HEK293T (cell line): ENCODE results near the gene LEMD1.

Experiments used
- ARNT ChIP-seq: fragments of 450-650 bp; IDR thresholded peaks from 2 replicates; pipeline ENCODE4 v1.6.1; 2017; ENCODE audit warnings: mild to moderate bottlenecking
- BHLHE40 ChIP-seq: fragments of 450-650 bp; IDR thresholded peaks from 2 replicates; pipeline ENCODE4 v1.6.1; 2016; ENCODE audit warnings: mild to moderate bottlenecking, moderate library complexity, borderline replicate concordance
- CTBP1 ChIP-seq: fragments of 450-650 bp; IDR thresholded peaks from 2 replicates; pipeline ENCODE4 v1.6.1; 2016; ENCODE audit warnings: borderline replicate concordance
- ELF4 ChIP-seq: fragments of 450-650 bp; IDR thresholded peaks from 2 replicates; pipeline ENCODE4 v1.6.1; 2017; ENCODE audit warnings: antibody characterized with exemption
- FOXA1 ChIP-seq: fragments of 450-650 bp; IDR thresholded peaks from 2 replicates; pipeline ENCODE4 v1.6.1; 2016; ENCODE audit warnings: mild to moderate bottlenecking
- FOXK2 ChIP-seq: fragments of 450-650 bp; IDR thresholded peaks from 2 replicates; pipeline ENCODE4 v1.6.1; 2016; ENCODE audit warnings: mild to moderate bottlenecking
- FOXM1 ChIP-seq: fragments of 450-650 bp; IDR thresholded peaks from 2 replicates; pipeline ENCODE4 v1.6.1; 2017; ENCODE audit warnings: mild to moderate bottlenecking, borderline replicate concordance
- HDGF ChIP-seq: fragments of 450-650 bp; IDR thresholded peaks from 2 replicates; pipeline ENCODE4 v1.6.1; 2017; ENCODE audit warnings: antibody characterized with exemption, borderline replicate concordance
- NFRKB ChIP-seq: fragments of 450-650 bp; IDR thresholded peaks from 2 replicates; pipeline ENCODE4 v1.6.1; 2016; ENCODE audit warnings: mild to moderate bottlenecking, moderate library complexity
- SP1 ChIP-seq: fragments of 450-650 bp; IDR thresholded peaks from 2 replicates; pipeline ENCODE4 v1.6.1; 2017
- SUZ12 ChIP-seq: fragments of 450-650 bp; IDR thresholded peaks from 2 replicates; pipeline ENCODE4 v1.6.1; 2016; ENCODE audit warnings: mild to moderate bottlenecking
- TARDBP ChIP-seq: fragments of 450-650 bp; IDR thresholded peaks from 2 replicates; pipeline ENCODE4 v1.6.1; 2016
- ZNF384 ChIP-seq: fragments of 450-650 bp; IDR thresholded peaks from 2 replicates; pipeline ENCODE4 v1.6.1; 2016
- TF ChIP-seq, protein P1 (sequence below): fragments of 450-650 bp; IDR thresholded peaks from 2 replicates; pipeline ENCODE4 v1.6.1; 2016

DNA sequence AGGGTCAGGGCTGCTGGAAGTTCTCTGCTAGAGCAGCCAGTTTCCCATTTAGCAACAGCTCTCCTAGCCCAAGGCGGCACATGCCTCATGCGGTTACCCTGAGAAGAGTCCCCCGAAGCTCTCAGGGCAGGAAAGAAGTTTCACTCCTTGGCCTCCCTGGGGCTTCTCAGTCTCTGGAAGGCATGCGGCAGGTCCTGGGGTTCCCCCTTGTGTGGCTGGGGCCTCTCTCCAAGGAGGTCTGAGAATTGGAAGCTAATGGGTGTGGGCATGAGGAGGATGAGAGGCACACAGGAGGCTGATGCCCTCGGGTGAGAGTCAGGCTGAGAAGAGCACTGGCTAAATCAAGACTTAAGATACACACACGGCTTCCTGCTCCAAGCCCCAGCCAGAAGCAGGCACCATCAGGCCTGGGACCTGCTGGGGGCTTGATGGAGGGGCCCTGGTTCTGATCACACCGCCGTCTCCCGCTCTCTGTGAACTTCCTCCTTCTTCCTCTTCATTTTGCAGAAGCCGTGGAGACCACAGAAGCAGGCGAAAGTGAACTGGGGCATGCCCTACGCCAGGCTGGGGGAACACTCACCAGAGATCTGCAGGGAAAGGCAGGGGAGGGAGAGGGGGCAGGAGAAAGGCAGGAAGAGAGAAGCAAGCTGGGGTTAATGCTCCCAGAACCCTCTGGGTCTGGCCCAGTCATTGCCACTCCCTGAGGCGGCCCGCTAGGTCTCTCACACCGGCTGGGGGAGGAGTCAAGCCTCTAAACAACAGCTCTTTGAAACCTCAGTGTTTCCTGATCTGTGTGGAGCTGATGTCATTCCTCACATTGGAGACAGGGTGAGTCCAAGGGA lies 18.8 kb upstream of the LEMD1 start:
- TF ChIP-seq FOXK2 (no peak), FOXM1 (no peak), ELF4 (no peak), ZNF384 (no peak), SP1 (no peak), FOXA1 (no peak), HDGF (no peak), TARDBP (no peak), BHLHE40 (no peak), ARNT (no peak), NFRKB (no peak), SUZ12 (no peak), CTBP1 (no peak)
- TF ChIP-seq, protein P1, sequence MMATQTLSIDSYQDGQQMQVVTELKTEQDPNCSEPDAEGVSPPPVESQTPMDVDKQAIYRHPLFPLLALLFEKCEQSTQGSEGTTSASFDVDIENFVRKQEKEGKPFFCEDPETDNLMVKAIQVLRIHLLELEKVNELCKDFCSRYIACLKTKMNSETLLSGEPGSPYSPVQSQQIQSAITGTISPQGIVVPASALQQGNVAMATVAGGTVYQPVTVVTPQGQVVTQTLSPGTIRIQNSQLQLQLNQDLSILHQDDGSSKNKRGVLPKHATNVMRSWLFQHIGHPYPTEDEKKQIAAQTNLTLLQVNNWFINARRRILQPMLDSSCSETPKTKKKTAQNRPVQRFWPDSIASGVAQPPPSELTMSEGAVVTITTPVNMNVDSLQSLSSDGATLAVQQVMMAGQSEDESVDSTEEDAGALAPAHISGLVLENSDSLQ = no peak
